ENCODE measurements around the gene TMEM52B.

The TMEM52B gene

GRCh38 chr12:10178821-10179220 is at the start of gene TMEM52B:
Gene TMEM52B (plus strand): TSS chr12:10179032. CDS start chr12:10179575, 543 bp downstream.
- no peak for TF ChIP-seq CTCF (IDR thresholded peaks at IDR 0.05; ENCODE audit: low read depth, low read length)
- H3K4me3 ChIP-seq (ENCODE audit: low read depth, low read length), result no peak within 1 kb of the TSS

GRCh38 chr12:10130042-10130441 is 48.8 kb upstream of the TMEM52B start, which contains the start of gene CLEC7A:
Gene CLEC7A (minus strand): TSS chr12:10130199. CDS start chr12:10130082, 117 bp downstream.
- H3K4me3 ChIP-seq (ENCODE audit: low read depth, low read length), result no peak within 1 kb of the TSS
- no peak for TF ChIP-seq CTCF (IDR thresholded peaks at IDR 0.05; ENCODE audit: low read depth, low read length)

GRCh38 chr12:10131111-10131690 is 47.6 kb upstream of the TMEM52B start:
- no peak overlapping the region for H3K4me3 ChIP-seq (ENCODE audit: low read depth, low read length)
- no peak for TF ChIP-seq CTCF (IDR thresholded peaks at IDR 0.05; ENCODE audit: low read depth, low read length)

- no peak overlapping the region for H3K4me3 ChIP-seq (ENCODE audit: low read depth, low read length)
- TF ChIP-seq CTCF (IDR thresholded peaks at IDR 0.05; ENCODE audit: low read depth, low read length), result no peak
Measured at GRCh38 chr12:10132850-10133370, 45.9 kb upstream of the TMEM52B start.

- no peak overlapping the region for H3K4me3 ChIP-seq (ENCODE audit: low read depth, low read length)
- TF ChIP-seq CTCF (IDR thresholded peaks at IDR 0.05; ENCODE audit: low read depth, low read length), result no peak
Measured at GRCh38 chr12:10135126-10135525, 43.7 kb upstream of the TMEM52B start.

GRCh38 chr12:10136637-10137205 is 42.1 kb upstream of the TMEM52B start:
- H3K4me3 ChIP-seq (ENCODE audit: low read depth, low read length), result no peak overlapping the region

More at GRCh38 chr12:10136637-10137205, 42.1 kb upstream of the TMEM52B start:
- no peak for TF ChIP-seq CTCF (IDR thresholded peaks at IDR 0.05; ENCODE audit: low read depth, low read length)
